ENCODE measurements around the gene SNTN. TPM values are rescaled to one million over a fixed set of nuclear protein-coding genes. Genes with fewer than 3 reads are reported as not detected.

The SNTN gene
- total and polyA plus RNA-seq, 2 of the 13 experiments (the other 11 are each of a cell fraction or from before 2014, with no cell fraction given): not detected

- no peak for TF ChIP-seq KIAA2018 (CRISPR knock-in tag; IDR thresholded peaks at IDR 0.05; ENCODE audit: borderline replicate concordance)
- TF ChIP-seq RFX3 (CRISPR knock-in tag; IDR thresholded peaks at IDR 0.05): no peak
- TF ChIP-seq FOXP1 (IDR thresholded peaks at IDR 0.05): no peak
- no peak for TF ChIP-seq FOXP1 (CRISPR knock-in tag; IDR thresholded peaks at IDR 0.05)
These were observed 9.5 kb downstream of the SNTN start (continued) for GRCh38 chr3:63662011-63662410.

DNA sequence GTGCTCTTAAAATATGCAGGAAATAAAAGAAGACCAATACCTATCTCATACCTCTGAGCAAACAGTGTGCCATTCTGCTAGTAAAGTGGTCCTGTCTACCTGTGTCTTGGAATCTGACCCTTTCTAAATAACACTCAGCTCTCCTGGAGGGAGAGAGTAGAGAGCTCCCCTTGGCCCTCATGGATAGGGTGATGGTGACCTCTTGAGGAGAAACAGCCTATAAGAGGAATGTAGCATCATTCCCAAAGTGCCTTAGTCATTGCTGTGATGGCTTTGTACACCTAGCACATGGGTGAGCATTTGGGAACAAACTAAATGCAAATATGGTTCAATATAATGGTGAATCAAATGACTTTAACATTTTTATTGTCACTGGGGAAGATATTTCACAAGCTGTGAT is 10.0 kb downstream of the SNTN start:
- H3K27ac ChIP-seq (ENCODE audit: extremely low read length, insufficient read depth, low read length): no peak overlapping the region
- H3K27me3 ChIP-seq (ENCODE audit: control insufficient read depth in 1 of 2, insufficient read depth in 2 of 2, low read length in 2 of 2): no peaks in the 10 kb centered on the region
- intact Hi-C loops (cut with micrococcal nuclease; ENCODE audit: unreplicated experiment): loop anchor here (10.0 kb wide), 1 partner anchor 308 kb away; no protein-coding TSS in a partner anchor
- BruUV-seq (replicated peaks): no TSS peak
- no peak overlapping the region for H2AFZ ChIP-seq (ENCODE audit: low read length)
- H3K4me2 ChIP-seq (ENCODE audit: low read depth, low read length): no peak overlapping the region
- H3K4me3 ChIP-seq (replicated peaks in 1 of 3; ENCODE audit: insufficient read depth in 1 of 3, low read depth in 2 of 3, low read length in 3 of 3): no peak overlapping the region
- ATAC-seq: peak; percentile 49; the same call in 2 of the 3 replicates
- peak; percentile 6 for DNase-seq (ENCODE audit: low spot score)
- H3K36me3 ChIP-seq (replicated peaks in 1 of 2; ENCODE audit: control insufficient read depth in 1 of 2, insufficient read depth in 2 of 2, low read length in 2 of 2): no peaks in the 10 kb centered on the region
- FAIRE-seq: no peak
- in situ Hi-C loops (cut with HindIII; ENCODE audit: extremely low pct_ligation_motif_present, low pct_unique_long_range_greater_than_20kb): no loop called here
- TF ChIP-seq, protein P1, sequence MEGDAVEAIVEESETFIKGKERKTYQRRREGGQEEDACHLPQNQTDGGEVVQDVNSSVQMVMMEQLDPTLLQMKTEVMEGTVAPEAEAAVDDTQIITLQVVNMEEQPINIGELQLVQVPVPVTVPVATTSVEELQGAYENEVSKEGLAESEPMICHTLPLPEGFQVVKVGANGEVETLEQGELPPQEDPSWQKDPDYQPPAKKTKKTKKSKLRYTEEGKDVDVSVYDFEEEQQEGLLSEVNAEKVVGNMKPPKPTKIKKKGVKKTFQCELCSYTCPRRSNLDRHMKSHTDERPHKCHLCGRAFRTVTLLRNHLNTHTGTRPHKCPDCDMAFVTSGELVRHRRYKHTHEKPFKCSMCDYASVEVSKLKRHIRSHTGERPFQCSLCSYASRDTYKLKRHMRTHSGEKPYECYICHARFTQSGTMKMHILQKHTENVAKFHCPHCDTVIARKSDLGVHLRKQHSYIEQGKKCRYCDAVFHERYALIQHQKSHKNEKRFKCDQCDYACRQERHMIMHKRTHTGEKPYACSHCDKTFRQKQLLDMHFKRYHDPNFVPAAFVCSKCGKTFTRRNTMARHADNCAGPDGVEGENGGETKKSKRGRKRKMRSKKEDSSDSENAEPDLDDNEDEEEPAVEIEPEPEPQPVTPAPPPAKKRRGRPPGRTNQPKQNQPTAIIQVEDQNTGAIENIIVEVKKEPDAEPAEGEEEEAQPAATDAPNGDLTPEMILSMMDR (CRISPR knock-in tag; IDR thresholded peaks at IDR 0.05): peak; percentile 43
- TF ChIP-seq STAG1 (CRISPR knock-in tag; IDR thresholded peaks at IDR 0.05): peak; percentile 36; the same call in 1 of the 2 replicates
- no peak for TF ChIP-seq ZNF605 (CRISPR knock-in tag; IDR thresholded peaks at IDR 0.05)
- no peak for TF ChIP-seq ZNF546 (CRISPR knock-in tag; conservative IDR thresholded peaks at IDR 0.05)
- TF ChIP-seq ZFP91 (CRISPR knock-in tag; IDR thresholded peaks at IDR 0.05; ENCODE audit: borderline replicate concordance): no peak
- no peak for TF ChIP-seq CEBPG (CRISPR knock-in tag; IDR thresholded peaks at IDR 0.05)
- TF ChIP-seq FOXO4 (CRISPR knock-in tag; conservative IDR thresholded peaks at IDR 0.05): no peak
- no peaks in the 10 kb centered on the region for H3K9me3 ChIP-seq (ENCODE audit: low read length)
- ChIA-PET POLR2A (no interaction called here), CTCF (ENCODE audit: low intra/inter-chr PET ratio, low total read pairs) (no interaction called here)
- H3K9ac ChIP-seq (ENCODE audit: insufficient read depth, low read depth, low read length): no peak overlapping the region
- H3K4me1 ChIP-seq (ENCODE audit: insufficient read depth, low read length): no peaks in the 10 kb centered on the region
- H4K20me1 ChIP-seq (ENCODE audit: insufficient read depth, low read length): no peaks in the 10 kb centered on the region
- no peaks in the 10 kb centered on the region for H3K79me2 ChIP-seq (ENCODE audit: insufficient read depth, low read length)

Measured in HepG2 (cell line).